Measurements from ENCODE around the gene MTMR11. TPM values are rescaled to one million over a fixed set of nuclear protein-coding genes. Genes with fewer than 3 reads are reported as not detected.
"Not testable (repeated sequence)": the region's sequence is repeated elsewhere in the genome, so short reads cannot be mapped to it uniquely, and the experiment has no call there.

Gene MTMR11
- total and polyA plus RNA-seq, 5 donors from 2014 or later = 0.13 to 0.98 (median 0.47) TPM

GRCh38 chr1:149967041-149967440 lies 30.4 kb upstream of the MTMR11 start:
- Mint-ChIP-seq H3K4me3 (no peak overlapping the region), H3K9me3 (no peaks in the 10 kb centered on the region), H3K27ac (peak overlapping the region in 1 of 3 donors; percentile 54), H3K36me3 (peaks cover 42% of the 10 kb centered on the region), H3K27me3 (no peaks in the 10 kb centered on the region), H3K4me1 (peaks cover 3 to 14% (median 8%) of the 10 kb centered on the region in 4 donors)
- no peak overlapping the region for H3K4me3 ChIP-seq (ENCODE audit: low read depth, low read length)
- no peaks in the 10 kb centered on the region for H3K27me3 ChIP-seq (ENCODE audit: control insufficient read depth, insufficient read depth, low read length)
- H3K9me3 ChIP-seq (ENCODE audit: control insufficient read depth in 2 of 2, low read length in 2 of 2) = no peaks in the 10 kb centered on the region
- peaks cover 43% of the 10 kb centered on the region for H3K36me3 ChIP-seq (ENCODE audit: control insufficient read depth, insufficient read depth, low read length)
- peaks cover 5% of the 10 kb centered on the region for H3K4me1 ChIP-seq (ENCODE audit: control insufficient read depth, insufficient read depth, low read length, poor library complexity, severe bottlenecking)
- ATAC-seq (ENCODE audit: low read depth in 2 of 2) = no peak
- no peak for DNase-seq
- H3K27ac ChIP-seq (ENCODE audit: insufficient read depth, low read length, poor library complexity, severe bottlenecking) = no peak overlapping the region

GRCh38 chr1:149966405-149966804 lies 29.7 kb upstream of the MTMR11 start:
- H3K4me3 Mint-ChIP-seq = no peak overlapping the region
- no peak overlapping the region for H3K27ac Mint-ChIP-seq
- H3K9me3 Mint-ChIP-seq = no peaks in the 10 kb centered on the region
- no peak overlapping the region for H3K27ac ChIP-seq (ENCODE audit: insufficient read depth, low read length, poor library complexity, severe bottlenecking)
- ATAC-seq (ENCODE audit: low read depth in 2 of 2) = no peak
- H3K4me3 ChIP-seq (ENCODE audit: low read depth, low read length) = no peak overlapping the region
- H3K36me3 Mint-ChIP-seq = peaks cover 37% of the 10 kb centered on the region
- H3K27me3 Mint-ChIP-seq = no peaks in the 10 kb centered on the region
- H3K9me3 ChIP-seq (ENCODE audit: control insufficient read depth in 2 of 2, low read length in 2 of 2) = no peaks in the 10 kb centered on the region
- no peak for DNase-seq
- H3K36me3 ChIP-seq (ENCODE audit: control insufficient read depth, insufficient read depth, low read length) = peaks cover 36% of the 10 kb centered on the region
- peaks cover 5 to 19% (median 12%) of the 10 kb centered on the region in 4 donors for H3K4me1 Mint-ChIP-seq
- H3K4me1 ChIP-seq (ENCODE audit: control insufficient read depth, insufficient read depth, low read length, poor library complexity, severe bottlenecking) = peaks cover 8% of the 10 kb centered on the region
- H3K27me3 ChIP-seq (ENCODE audit: control insufficient read depth, insufficient read depth, low read length) = no peaks in the 10 kb centered on the region

- Histone ChIP-seq H3K9me3 (ENCODE audit: control insufficient read depth in 2 of 2, low read length in 2 of 2) (no peaks in the 10 kb centered on the region), H3K36me3 (ENCODE audit: control insufficient read depth, insufficient read depth, low read length) (peaks cover 30% of the 10 kb centered on the region), H3K4me3 (ENCODE audit: low read depth, low read length) (no peak overlapping the region), H3K4me1 (ENCODE audit: control insufficient read depth, insufficient read depth, low read length, poor library complexity, severe bottlenecking) (peaks cover 8% of the 10 kb centered on the region), H3K27me3 (ENCODE audit: control insufficient read depth, insufficient read depth, low read length) (no peaks in the 10 kb centered on the region), H3K27ac (ENCODE audit: insufficient read depth, low read length, poor library complexity, severe bottlenecking) (no peak overlapping the region)
- peaks cover 5 to 19% (median 13%) of the 10 kb centered on the region in 4 donors for H3K4me1 Mint-ChIP-seq
- no peaks in the 10 kb centered on the region for H3K27me3 Mint-ChIP-seq
- peak in 1 of 2 donors; percentile 34 for ATAC-seq (ENCODE audit: low read depth in 2 of 2)
- H3K4me3 Mint-ChIP-seq = no peak overlapping the region
- peaks cover 33% of the 10 kb centered on the region for H3K36me3 Mint-ChIP-seq
- peak in 1 of 3 donors; percentile 27 for DNase-seq
- H3K9me3 Mint-ChIP-seq = no peaks in the 10 kb centered on the region
- peak overlapping the region in 2 of 3 donors; percentile 30 to 76 for H3K27ac Mint-ChIP-seq
Measured at GRCh38 chr1:149965440-149965839, 28.8 kb upstream of the MTMR11 start.

DNA sequence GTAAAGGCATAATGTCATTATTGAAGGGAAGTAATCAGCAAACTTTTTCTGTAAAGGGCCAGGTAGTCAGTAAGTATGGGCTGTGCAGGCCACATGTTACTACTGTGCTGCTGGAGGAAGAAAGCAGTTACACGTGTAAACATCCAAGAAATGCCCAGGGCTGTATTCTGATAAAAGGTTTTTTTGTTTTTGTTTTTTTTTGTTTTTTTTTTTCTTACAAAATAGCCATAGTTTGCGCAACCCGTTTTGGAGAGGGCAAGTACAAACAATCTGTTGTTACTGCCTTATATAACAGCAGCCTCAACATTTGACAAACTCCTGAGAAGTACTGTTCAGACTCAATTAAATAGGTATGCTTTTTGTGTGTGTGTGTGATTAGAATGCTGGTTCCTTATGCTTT lies 26.7 kb upstream of the MTMR11 start:
- no peak overlapping the region for H3K4me3 ChIP-seq (ENCODE audit: low read depth, low read length)
- H3K27me3 ChIP-seq (ENCODE audit: control insufficient read depth, insufficient read depth, low read length) = no peaks in the 10 kb centered on the region
- Mint-ChIP-seq H3K27ac (peak overlapping the region in 2 of 3 donors; percentile 31 to 32), H3K4me1 (peaks cover 7 to 19% (median 14%) of the 10 kb centered on the region in 4 donors), H3K4me3 (no peak overlapping the region), H3K36me3 (peaks cover 43% of the 10 kb centered on the region), H3K9me3 (no peaks in the 10 kb centered on the region), H3K27me3 (no peaks in the 10 kb centered on the region)
- no peaks in the 10 kb centered on the region for H3K9me3 ChIP-seq (ENCODE audit: control insufficient read depth in 2 of 2, low read length in 2 of 2)
- peak overlapping the region; percentile 21 for H3K27ac ChIP-seq (ENCODE audit: insufficient read depth, low read length, poor library complexity, severe bottlenecking)
- no peak for DNase-seq
- ATAC-seq (ENCODE audit: low read depth in 2 of 2) = no peak
- H3K36me3 ChIP-seq (ENCODE audit: control insufficient read depth, insufficient read depth, low read length) = peaks cover 32% of the 10 kb centered on the region
- H3K4me1 ChIP-seq (ENCODE audit: control insufficient read depth, insufficient read depth, low read length, poor library complexity, severe bottlenecking) = peaks cover 8% of the 10 kb centered on the region

DNA sequence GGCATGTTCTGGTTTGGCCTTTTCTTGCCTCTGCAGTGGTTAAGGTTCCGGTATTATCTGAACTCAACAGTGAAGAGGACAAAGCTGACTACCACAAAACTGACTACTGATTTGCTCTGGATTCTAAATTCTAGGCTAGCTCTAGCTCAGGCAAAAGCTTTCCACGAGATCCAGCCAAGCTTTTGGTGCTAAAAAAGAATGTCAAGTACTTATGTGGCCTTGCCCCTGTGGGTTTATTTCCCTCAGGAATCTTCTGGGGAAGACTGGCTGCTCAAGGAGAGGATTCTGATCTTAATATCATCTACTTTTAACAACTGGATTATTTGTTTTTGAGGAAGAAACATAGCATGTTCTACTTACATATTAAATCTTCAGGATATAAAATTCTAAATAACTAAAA lies 26.1 kb upstream of the MTMR11 start:
- Mint-ChIP-seq H3K4me1 (peaks cover 7 to 19% (median 14%) of the 10 kb centered on the region in 4 donors), H3K36me3 (peaks cover 44% of the 10 kb centered on the region), H3K27me3 (no peaks in the 10 kb centered on the region), H3K27ac (peak overlapping the region in 2 of 3 donors; percentile 31 to 38), H3K4me3 (no peak overlapping the region), H3K9me3 (no peaks in the 10 kb centered on the region)
- Histone ChIP-seq H3K27ac (ENCODE audit: insufficient read depth, low read length, poor library complexity, severe bottlenecking) (no peak overlapping the region), H3K27me3 (ENCODE audit: control insufficient read depth, insufficient read depth, low read length) (no peaks in the 10 kb centered on the region), H3K9me3 (ENCODE audit: control insufficient read depth in 2 of 2, low read length in 2 of 2) (no peaks in the 10 kb centered on the region), H3K36me3 (ENCODE audit: control insufficient read depth, insufficient read depth, low read length) (peaks cover 33% of the 10 kb centered on the region), H3K4me3 (ENCODE audit: low read depth, low read length) (no peak overlapping the region), H3K4me1 (ENCODE audit: control insufficient read depth, insufficient read depth, low read length, poor library complexity, severe bottlenecking) (peaks cover 8% of the 10 kb centered on the region)
- DNase-seq = no peak
- ATAC-seq (ENCODE audit: low read depth in 2 of 2) = no peak

DNA sequence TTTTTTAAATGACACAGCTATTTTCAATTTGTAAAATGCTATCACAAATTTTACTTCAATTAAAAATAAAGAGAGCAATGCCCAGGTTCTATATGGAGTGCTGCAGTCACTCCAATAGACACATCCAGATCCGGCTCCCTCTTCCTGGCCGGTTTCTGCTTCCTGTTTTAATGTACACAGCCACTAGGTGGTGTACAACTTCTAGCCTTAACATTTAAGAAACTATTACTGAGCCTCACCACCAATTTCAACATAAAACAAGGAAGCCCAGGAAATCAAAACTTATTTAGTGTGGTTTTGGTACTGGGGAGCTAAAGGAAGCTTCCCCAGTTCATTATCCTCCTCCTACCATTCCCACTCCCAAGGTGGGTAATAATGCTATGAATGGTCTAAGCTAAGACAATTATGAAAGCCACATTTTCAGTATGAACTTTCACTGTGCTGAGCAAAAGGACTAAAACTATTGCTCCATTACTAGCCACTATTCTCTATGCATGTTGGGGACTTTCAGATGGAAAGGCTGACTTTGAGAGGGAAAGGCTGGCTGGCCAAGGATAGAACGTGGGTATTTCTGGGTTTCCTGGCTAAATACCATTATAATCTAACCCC lies 25.5 kb upstream of the MTMR11 start:
- Histone ChIP-seq H3K27me3 (ENCODE audit: control insufficient read depth, insufficient read depth, low read length) (no peaks in the 10 kb centered on the region), H3K27ac (ENCODE audit: insufficient read depth, low read length, poor library complexity, severe bottlenecking) (peak overlapping the region; percentile 38), H3K9me3 (ENCODE audit: control insufficient read depth in 2 of 2, low read length in 2 of 2) (no peaks in the 10 kb centered on the region), H3K4me1 (ENCODE audit: control insufficient read depth, insufficient read depth, low read length, poor library complexity, severe bottlenecking) (peaks cover 8% of the 10 kb centered on the region), H3K4me3 (ENCODE audit: low read depth, low read length) (no peak overlapping the region), H3K36me3 (ENCODE audit: control insufficient read depth, insufficient read depth, low read length) (peaks cover 27% of the 10 kb centered on the region)
- DNase-seq (peak; percentile 22 to 82 (median 64)), ATAC-seq (ENCODE audit: low read depth in 2 of 2) (peak; percentile 74 to 80)
- Mint-ChIP-seq H3K4me1 (peaks cover 7 to 19% (median 14%) of the 10 kb centered on the region in 4 donors), H3K9me3 (no peaks in the 10 kb centered on the region), H3K27ac (peak overlapping the region in 1 of 3 donors; percentile 38), H3K36me3 (peaks cover 43% of the 10 kb centered on the region), H3K27me3 (no peaks in the 10 kb centered on the region), H3K4me3 (no peak overlapping the region)

GRCh38 chr1:149957548-149957947 lies 20.9 kb upstream of the MTMR11 start:
- peaks cover 4 to 13% (median 8%) of the 10 kb centered on the region in 4 donors for H3K4me1 Mint-ChIP-seq
- H3K27ac ChIP-seq (ENCODE audit: insufficient read depth, low read length, poor library complexity, severe bottlenecking); H3K4me3 ChIP-seq (ENCODE audit: low read depth, low read length); ATAC-seq (ENCODE audit: low read depth in 2 of 2); H3K4me1 ChIP-seq (ENCODE audit: control insufficient read depth, insufficient read depth, low read length, poor library complexity, severe bottlenecking); H3K36me3 ChIP-seq (ENCODE audit: control insufficient read depth, insufficient read depth, low read length); H3K27me3 ChIP-seq (ENCODE audit: control insufficient read depth, insufficient read depth, low read length); H3K9me3 Mint-ChIP-seq; DNase-seq; H3K27ac Mint-ChIP-seq; H3K27me3 Mint-ChIP-seq; H3K9me3 ChIP-seq (ENCODE audit: control insufficient read depth in 2 of 2, low read length in 2 of 2); H3K4me3 Mint-ChIP-seq: not testable (repeated sequence)
- peaks cover 29% of the 10 kb centered on the region for H3K36me3 Mint-ChIP-seq

DNA sequence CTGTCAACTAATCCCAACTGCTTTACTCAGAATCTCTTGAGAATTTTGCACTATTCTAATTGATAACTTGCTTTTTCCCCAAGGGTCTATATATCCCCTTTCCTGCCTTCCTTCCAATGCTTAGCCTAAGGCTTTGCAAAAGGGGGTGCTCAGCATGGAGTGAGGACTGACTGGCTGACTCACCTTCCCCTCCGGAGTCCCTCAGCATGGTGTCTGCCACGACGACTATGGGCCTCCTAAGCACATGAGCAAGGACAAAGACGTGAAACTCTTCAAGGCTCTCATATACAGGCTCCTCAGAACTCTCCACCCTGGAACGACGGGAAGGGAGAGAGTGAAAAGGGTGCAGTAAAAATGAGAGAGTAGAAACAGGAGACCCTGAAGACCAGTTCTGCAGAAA lies 13.2 kb upstream of the MTMR11 start:
- Mint-ChIP-seq H3K4me3 (no peak overlapping the region), H3K4me1 (peaks cover 0 to 4% (median 0%) of the 10 kb centered on the region in 4 donors), H3K27me3 (no peaks in the 10 kb centered on the region), H3K36me3 (peaks cover 39% of the 10 kb centered on the region), H3K9me3 (peaks cover 0 to 1% (median 0%) of the 10 kb centered on the region in 7 donors), H3K27ac (no peak overlapping the region)
- no peaks in the 10 kb centered on the region for H3K27me3 ChIP-seq (ENCODE audit: control insufficient read depth, insufficient read depth, low read length)
- peaks cover 12% of the 10 kb centered on the region for H3K36me3 ChIP-seq (ENCODE audit: control insufficient read depth, insufficient read depth, low read length)
- no peak for ATAC-seq (ENCODE audit: low read depth in 2 of 2)
- H3K4me3 ChIP-seq (ENCODE audit: low read depth, low read length) = no peak overlapping the region
- DNase-seq = no peak
- no peaks in the 10 kb centered on the region for H3K9me3 ChIP-seq (ENCODE audit: control insufficient read depth in 2 of 2, low read length in 2 of 2)
- H3K4me1 ChIP-seq (ENCODE audit: control insufficient read depth, insufficient read depth, low read length, poor library complexity, severe bottlenecking) = no peaks in the 10 kb centered on the region
- no peak overlapping the region for H3K27ac ChIP-seq (ENCODE audit: insufficient read depth, low read length, poor library complexity, severe bottlenecking)
